Measurements from ENCODE around the gene DUSP22.

DNA sequence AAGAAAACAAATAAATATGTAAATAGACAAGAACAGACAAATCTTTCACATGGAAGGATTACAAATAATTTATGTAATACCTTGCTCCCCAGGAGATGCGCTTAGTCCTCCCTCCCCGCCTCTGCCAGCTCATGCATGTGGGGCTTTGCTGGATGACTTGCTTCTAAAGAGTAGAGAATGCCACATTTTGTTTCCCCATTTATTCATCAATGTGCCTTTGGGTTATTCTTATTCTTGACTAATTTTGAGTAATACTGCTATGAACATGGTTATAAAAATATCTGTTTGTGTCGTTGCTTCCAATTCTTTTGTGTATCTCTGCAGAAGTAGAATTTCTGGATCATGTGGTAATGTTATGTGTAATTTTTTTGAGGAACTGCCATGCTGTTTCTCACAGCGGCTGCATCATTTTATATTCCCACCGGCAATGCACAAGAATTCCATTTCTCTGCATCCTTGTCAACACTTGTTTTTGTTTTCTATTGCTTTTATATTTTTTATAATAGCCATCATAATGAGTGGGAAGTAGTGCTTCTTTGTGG lies 23.8 kb upstream of the DUSP22 start:
- no peak for TF ChIP-seq CTCF (IDR thresholded peaks at IDR 0.05; ENCODE audit: low read depth, low read length, missing input control)
- no peak for TF ChIP-seq REST (IDR thresholded peaks at IDR 0.05)
- TF ChIP-seq YY1 (IDR thresholded peaks at IDR 0.05), result no peak
- no peak for TF ChIP-seq GABPA (IDR thresholded peaks at IDR 0.05 in 1 of 2, conservative IDR thresholded peaks at IDR 0.05 in 1 of 2)
- no peak for TF ChIP-seq SP1 (IDR thresholded peaks at IDR 0.05)
